ENCODE measurements around the gene TSPAN13. TPM values are rescaled to one million over a fixed set of nuclear protein-coding genes. Genes with fewer than 3 reads are reported as not detected.
A peak's percentile ranks its signal among the peaks of the same experiment; 100 is the strongest.

TSPAN13 gene
- 100 to 1,000 TPM; 187 to 403 (median 268) TPM for polyA plus RNA-seq (ENCODE audit: low read depth in 6 of 6)

- no peaks in the 10 kb centered on the region for H3K27me3 Mint-ChIP-seq
- DNase-seq (peak; percentile 83), ATAC-seq (ENCODE audit: low read depth in 2 of 2) (peak; percentile 87 to 88)
- peaks cover 0 to 8% of the 10 kb centered on the region in 2 donors for H3K36me3 Mint-ChIP-seq
- H3K4me1 Mint-ChIP-seq, result peaks cover 26 to 50% (median 44%) of the 10 kb centered on the region in 3 donors
- no peaks in the 10 kb centered on the region for H3K9me3 Mint-ChIP-seq
- peak within 1 kb of the TSS; percentile 64 to 98 (median 94) for H3K27ac Mint-ChIP-seq
- H3K4me3 Mint-ChIP-seq, result peak within 1 kb of the TSS; percentile 96 to 100 (median 99)
Measured at GRCh38 chr7:16753102-16753931, at the start of gene TSPAN13. TSS of gene TSPAN13 (plus strand) at chr7:16753755. CDS start at chr7:16753968, 213 bp downstream.

GRCh38 chr7:16708511-16708910 lies 45.0 kb upstream of the TSPAN13 start:
- H3K27ac Mint-ChIP-seq, result no peak overlapping the region
- peaks cover 8 to 14% of the 10 kb centered on the region in 2 donors for H3K36me3 Mint-ChIP-seq
- H3K9me3 Mint-ChIP-seq, result peaks cover 0 to 3% (median 0%) of the 10 kb centered on the region in 7 donors
- no peak overlapping the region for H3K4me3 Mint-ChIP-seq
- ATAC-seq (ENCODE audit: low read depth in 2 of 2) (no peak), DNase-seq (no peak)
- H3K4me1 Mint-ChIP-seq, result no peaks in the 10 kb centered on the region
- H3K27me3 Mint-ChIP-seq, result no peaks in the 10 kb centered on the region

GRCh38 chr7:16708980-16709379 lies 44.6 kb upstream of the TSPAN13 start:
- DNase-seq, result no peak
- no peak for ATAC-seq (ENCODE audit: low read depth in 2 of 2)
- Mint-ChIP-seq H3K9me3 (peaks cover 0 to 3% (median 0%) of the 10 kb centered on the region in 7 donors), H3K27me3 (no peaks in the 10 kb centered on the region), H3K27ac (no peak overlapping the region), H3K4me1 (no peaks in the 10 kb centered on the region), H3K4me3 (peak overlapping the region in 1 of 8 donors; percentile 21), H3K36me3 (peaks cover 8 to 14% of the 10 kb centered on the region in 2 donors)

GRCh38 chr7:16710651-16711050 lies 42.9 kb upstream of the TSPAN13 start:
- no peak overlapping the region for H3K4me3 Mint-ChIP-seq
- DNase-seq (no peak), ATAC-seq (ENCODE audit: low read depth in 2 of 2) (no peak)
- peaks cover 8 to 9% of the 10 kb centered on the region in 2 donors for H3K36me3 Mint-ChIP-seq
- no peak overlapping the region for H3K27ac Mint-ChIP-seq
- no peaks in the 10 kb centered on the region for H3K27me3 Mint-ChIP-seq
- H3K9me3 Mint-ChIP-seq, result peaks cover 0 to 3% (median 0%) of the 10 kb centered on the region in 7 donors
- no peaks in the 10 kb centered on the region for H3K4me1 Mint-ChIP-seq

DNA sequence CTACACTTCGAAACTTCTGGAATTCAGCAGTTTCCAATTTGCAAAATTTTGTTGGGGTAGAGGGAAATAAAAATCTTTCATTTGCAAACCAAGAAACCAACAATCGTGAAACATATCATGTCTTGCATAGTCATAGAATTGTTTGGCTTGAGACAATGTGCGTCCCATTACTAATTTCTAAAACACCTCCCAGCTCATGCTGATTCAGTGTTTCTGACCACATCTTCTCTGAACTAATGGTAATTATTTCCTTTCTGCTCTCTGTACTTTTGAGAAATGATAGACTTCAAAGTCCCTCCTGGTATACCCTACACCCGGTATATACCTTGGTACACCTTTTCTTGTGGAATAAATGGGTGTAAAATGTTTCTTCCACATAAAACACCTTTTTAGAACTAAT lies 41.8 kb upstream of the TSPAN13 start:
- Mint-ChIP-seq H3K27ac (no peak overlapping the region), H3K4me1 (no peaks in the 10 kb centered on the region), H3K27me3 (no peaks in the 10 kb centered on the region), H3K4me3 (no peak overlapping the region), H3K9me3 (peaks cover 0 to 2% (median 0%) of the 10 kb centered on the region in 7 donors), H3K36me3 (peaks cover 0 to 8% of the 10 kb centered on the region in 2 donors)
- no peak for ATAC-seq (ENCODE audit: low read depth in 2 of 2)
- DNase-seq, result no peak

- Mint-ChIP-seq H3K9me3 (peaks cover 0 to 2% (median 0%) of the 10 kb centered on the region in 7 donors), H3K27me3 (no peaks in the 10 kb centered on the region), H3K4me1 (no peaks in the 10 kb centered on the region), H3K36me3 (peaks cover 0 to 8% of the 10 kb centered on the region in 2 donors), H3K27ac (no peak overlapping the region), H3K4me3 (no peak overlapping the region)
- no peak for DNase-seq
- no peak for ATAC-seq (ENCODE audit: low read depth in 2 of 2)
Measured at GRCh38 chr7:16712916-16713315, 40.6 kb upstream of the TSPAN13 start.

DNA sequence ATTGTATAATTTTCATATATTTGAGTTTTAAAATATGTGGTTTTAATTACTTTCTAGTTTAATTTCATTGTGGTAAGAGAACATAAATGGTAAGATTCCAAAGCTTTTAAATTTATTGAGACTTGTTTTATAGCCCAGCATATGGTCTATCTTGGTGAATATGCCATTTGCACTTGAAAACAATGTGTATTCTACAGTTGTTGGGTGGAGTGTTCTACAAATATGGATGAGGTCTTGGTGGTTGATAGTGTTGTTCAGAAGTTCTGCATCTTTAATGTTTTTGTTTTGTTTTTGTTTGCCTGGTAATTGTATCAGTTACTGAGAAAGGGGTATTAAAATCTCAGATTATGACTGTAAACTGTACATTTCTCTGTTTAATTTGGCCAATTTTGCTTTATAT lies 37.6 kb upstream of the TSPAN13 start:
- no peak for DNase-seq
- no peaks in the 10 kb centered on the region for H3K4me1 Mint-ChIP-seq
- no peaks in the 10 kb centered on the region for H3K9me3 Mint-ChIP-seq
- ATAC-seq (ENCODE audit: low read depth in 2 of 2), result no peak
- no peaks in the 10 kb centered on the region for H3K36me3 Mint-ChIP-seq
- H3K4me3 Mint-ChIP-seq, result no peak overlapping the region
- H3K27me3 Mint-ChIP-seq, result no peaks in the 10 kb centered on the region
- H3K27ac Mint-ChIP-seq, result no peak overlapping the region

GRCh38 chr7:16718111-16718656 lies 35.4 kb upstream of the TSPAN13 start:
- Mint-ChIP-seq H3K4me3 (no peak overlapping the region), H3K27me3 (no peaks in the 10 kb centered on the region), H3K9me3 (no peaks in the 10 kb centered on the region), H3K27ac (peak overlapping the region in 1 of 6 donors; percentile 6), H3K36me3 (no peaks in the 10 kb centered on the region), H3K4me1 (no peaks in the 10 kb centered on the region)
- DNase-seq (no peak), ATAC-seq (ENCODE audit: low read depth in 2 of 2) (no peak)

GRCh38 chr7:16719699-16720098 lies 33.9 kb upstream of the TSPAN13 start:
- Mint-ChIP-seq H3K4me3 (peak overlapping the region in 1 of 8 donors; percentile 57), H3K9me3 (no peaks in the 10 kb centered on the region), H3K36me3 (no peaks in the 10 kb centered on the region), H3K27ac (peak overlapping the region in 2 of 6 donors; percentile 30 to 60), H3K4me1 (no peaks in the 10 kb centered on the region), H3K27me3 (no peaks in the 10 kb centered on the region)
- ATAC-seq (ENCODE audit: low read depth in 2 of 2), result no peak
- no peak for DNase-seq

DNA sequence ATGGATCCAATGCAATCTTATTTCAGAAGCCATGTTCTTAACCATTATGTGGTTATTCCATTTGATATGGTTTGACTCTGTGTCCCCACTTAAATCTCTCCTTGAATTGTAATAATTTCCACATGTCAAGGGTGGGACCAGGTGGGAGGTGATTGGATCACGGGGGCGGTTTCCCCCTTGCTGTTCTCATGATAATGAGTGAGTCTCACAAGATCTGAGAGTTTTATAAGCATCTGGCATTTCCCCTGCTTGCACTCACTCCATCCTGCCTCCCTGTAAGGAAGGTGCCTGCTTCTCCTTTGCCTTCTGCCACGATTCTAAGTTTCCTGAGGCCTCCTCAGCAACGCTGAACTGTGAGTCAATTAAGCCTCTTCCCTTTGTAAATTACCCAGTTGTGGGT lies 32.0 kb upstream of the TSPAN13 start:
- ATAC-seq (ENCODE audit: low read depth in 2 of 2) (no peak), DNase-seq (no peak)
- Mint-ChIP-seq H3K4me3 (peak overlapping the region in 1 of 8 donors; percentile 1), H3K36me3 (no peaks in the 10 kb centered on the region), H3K27me3 (no peaks in the 10 kb centered on the region), H3K9me3 (no peaks in the 10 kb centered on the region), H3K27ac (peak overlapping the region in 1 of 6 donors; percentile 61), H3K4me1 (no peaks in the 10 kb centered on the region)

DNA sequence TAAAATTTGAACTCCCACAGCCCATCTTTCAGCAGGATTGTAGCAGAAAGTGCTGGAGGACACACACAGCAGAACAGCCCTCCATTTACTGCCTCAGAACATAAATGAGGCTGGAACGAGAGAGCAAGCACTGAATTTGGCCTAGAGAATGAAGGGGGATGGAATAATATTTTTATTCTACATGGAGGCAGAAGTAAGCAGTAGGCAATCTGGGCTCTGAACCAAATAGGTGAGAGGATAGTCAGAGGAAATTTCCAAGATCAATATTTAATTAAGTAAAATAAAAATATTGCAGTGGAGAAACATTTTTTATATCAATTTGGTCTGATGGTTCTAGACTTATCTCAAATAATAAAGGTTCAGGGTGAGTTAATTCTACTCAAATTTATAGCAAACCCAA lies 29.2 kb upstream of the TSPAN13 start:
- Mint-ChIP-seq H3K9me3 (no peaks in the 10 kb centered on the region), H3K27ac (no peak overlapping the region), H3K27me3 (no peaks in the 10 kb centered on the region), H3K36me3 (no peaks in the 10 kb centered on the region), H3K4me1 (no peaks in the 10 kb centered on the region), H3K4me3 (no peak overlapping the region)
- no peak for DNase-seq
- ATAC-seq (ENCODE audit: low read depth in 2 of 2), result no peak

GRCh38 chr7:16726189-16726588 lies 27.4 kb upstream of the TSPAN13 start:
- no peaks in the 10 kb centered on the region for H3K9me3 Mint-ChIP-seq
- no peaks in the 10 kb centered on the region for H3K36me3 Mint-ChIP-seq
- H3K4me1 Mint-ChIP-seq, result no peaks in the 10 kb centered on the region
- ATAC-seq (ENCODE audit: low read depth in 2 of 2) (no peak), DNase-seq (no peak)
- no peak overlapping the region for H3K27ac Mint-ChIP-seq
- H3K27me3 Mint-ChIP-seq, result no peaks in the 10 kb centered on the region
- no peak overlapping the region for H3K4me3 Mint-ChIP-seq

- H3K4me1 Mint-ChIP-seq, result no peaks in the 10 kb centered on the region
- no peak overlapping the region for H3K27ac Mint-ChIP-seq
- ATAC-seq (ENCODE audit: low read depth in 2 of 2), result no peak
- H3K9me3 Mint-ChIP-seq, result no peaks in the 10 kb centered on the region
- H3K4me3 Mint-ChIP-seq, result no peak overlapping the region
- no peaks in the 10 kb centered on the region for H3K36me3 Mint-ChIP-seq
- no peaks in the 10 kb centered on the region for H3K27me3 Mint-ChIP-seq
- no peak for DNase-seq
Measured at GRCh38 chr7:16727736-16728135, 25.8 kb upstream of the TSPAN13 start.

DNA sequence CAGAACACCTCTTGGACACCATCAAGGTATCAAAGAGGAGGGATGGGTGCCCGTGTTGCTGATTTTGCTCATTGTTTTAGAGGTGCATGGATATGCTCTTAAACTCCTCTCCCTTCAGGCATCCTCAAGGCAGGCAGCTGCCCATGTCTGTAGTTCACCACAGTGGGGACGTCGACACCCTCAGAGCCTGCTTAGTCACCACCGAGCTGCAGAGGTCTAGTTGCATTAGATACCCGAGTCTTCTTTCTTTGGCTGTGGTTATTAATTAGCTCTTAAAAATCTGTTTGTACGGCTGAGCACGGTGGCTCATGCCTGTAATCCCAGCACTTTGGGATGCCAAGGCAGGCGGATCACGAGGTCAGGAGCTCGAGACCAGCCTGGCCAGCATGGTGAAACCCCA lies 24.7 kb upstream of the TSPAN13 start:
- Mint-ChIP-seq H3K4me1 (no peaks in the 10 kb centered on the region), H3K9me3 (no peaks in the 10 kb centered on the region), H3K4me3 (no peak overlapping the region), H3K36me3 (no peaks in the 10 kb centered on the region), H3K27ac (peak overlapping the region in 1 of 6 donors; percentile 27), H3K27me3 (no peaks in the 10 kb centered on the region)
- DNase-seq (no peak), ATAC-seq (ENCODE audit: low read depth in 2 of 2) (no peak)

Data from naive B cell (primary cell).